SU-DHL-6 (cell line): ENCODE data around the gene FAT1.

Experiments
- H2AFZ ChIP-seq: fragments of 200-600 bp; sonication (generic); 2 replicates; pipeline ENCODE4 v1.6.1; 2014; ENCODE audit warnings: low read depth, mild to moderate bottlenecking, moderate library complexity, mixed read lengths, antibody characterized with exemption, low read length; ENCODE audit not compliant: severe bottlenecking
- H3F3A ChIP-seq: fragments of 200-600 bp; shearing (Covaris generic); 2 replicates; pipeline ENCODE4 v1.6.0; 2016; ENCODE audit warnings: antibody characterized with exemption, mild to moderate bottlenecking; ENCODE audit not compliant: insufficient read depth
- H3K27ac ChIP-seq: fragments of 200-600 bp; sonication (generic); 2 replicates; pipeline ENCODE4 v1.5.1; 2016; ENCODE audit warnings: low read depth, mild to moderate bottlenecking, low read length, moderate library complexity, mixed read lengths
- H3K27me3 ChIP-seq: fragments of 200-600 bp; sonication (generic), shearing (Covaris generic); 2 replicates; pipeline ENCODE4 v1.6.0; 2014; ENCODE audit warnings: mild to moderate bottlenecking, low read length
- H3K36me3 ChIP-seq: fragments of 200-600 bp; sonication (generic); 2 replicates; pipeline ENCODE4 v1.6.1; 2014; ENCODE audit warnings: mild to moderate bottlenecking, low read length, mixed read lengths
- H3K4me2 ChIP-seq: fragments of 300-600, 200-600 bp; shearing (Covaris generic), sonication (generic); 2 replicates; pipeline ENCODE4 v1.6.0; 2014; ENCODE audit warnings: low read length, low read depth, mild to moderate bottlenecking; ENCODE audit not compliant: poor library complexity, severe bottlenecking
- H3K4me3 ChIP-seq: fragments of 200-600 bp; sonication (generic); 2 replicates; pipeline ENCODE4 v1.5.1; 2014; ENCODE audit warnings: antibody characterized with exemption, low read length, mild to moderate bottlenecking, mixed read lengths; ENCODE audit not compliant: insufficient read depth, poor library complexity, severe bottlenecking
- H3K79me2 ChIP-seq: fragments of 200-600 bp; sonication (generic); 2 replicates; pipeline ENCODE4 v1.6.1; 2014; ENCODE audit warnings: mild to moderate bottlenecking, low read length, moderate library complexity; ENCODE audit not compliant: insufficient read depth
- H3K9ac ChIP-seq: fragments of 200-600 bp; sonication (generic); 2 replicates; pipeline ENCODE4 v1.7.0; 2014; ENCODE audit warnings: mild to moderate bottlenecking, low read length
- H3K9me2 ChIP-seq: fragments of 200-600 bp; sonication (generic); replicated peaks from 2 replicates; pipeline ENCODE4 v1.6.1; 2014; ENCODE audit warnings: low read length; ENCODE audit not compliant: insufficient read depth
- H3K9me3 ChIP-seq: fragments of 200-600 bp; sonication (generic); 2 replicates; pipeline ENCODE4 v1.6.1; 2014; ENCODE audit warnings: low read length, mixed read lengths; ENCODE audit not compliant: insufficient read depth
- H4K20me1 ChIP-seq: fragments of 200-600 bp; sonication (generic); 2 replicates; pipeline ENCODE4 v1.6.1; 2014; ENCODE audit warnings: low read depth, mild to moderate bottlenecking, antibody characterized with exemption, low read length, moderate library complexity, mixed read lengths
- EZH2phosphoT487 ChIP-seq: fragments of 200-600 bp; sonication (generic), shearing (Covaris generic); conservative IDR thresholded peaks from 2 replicates; pipeline ENCODE4 v1.6.1; 2018; ENCODE audit warnings: mild to moderate bottlenecking, antibody characterized with exemption, low read length, moderate library complexity, mixed read lengths
- TF ChIP-seq, protein P1 (sequence below): fragments of 200-600 bp; sonication (generic); IDR thresholded peaks from one replicate; pipeline ENCODE4 v1.5.1; 2017; ENCODE audit warnings: antibody characterized with exemption, mild to moderate bottlenecking, low read length, moderate library complexity; ENCODE audit not compliant: insufficient read depth, poor library complexity, severe bottlenecking

The FAT1 gene

DNA sequence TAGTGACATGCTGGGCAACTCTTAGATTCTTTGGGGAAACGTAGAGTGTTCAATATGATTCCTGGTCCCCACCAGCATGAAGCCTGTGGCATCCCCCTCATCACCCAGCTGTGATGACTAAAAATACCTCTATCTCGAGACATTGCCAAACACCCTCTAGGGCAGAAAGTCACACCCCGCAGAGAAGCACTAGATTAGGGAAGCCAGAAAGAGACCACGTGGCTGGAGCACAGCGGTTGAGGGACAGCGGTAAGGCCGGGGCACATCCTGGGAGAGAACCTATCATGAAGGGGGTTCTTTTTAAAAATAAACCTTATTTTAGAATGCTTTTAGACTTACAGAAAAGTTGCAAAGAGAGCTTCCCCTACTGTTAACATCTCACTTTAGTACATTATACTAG is 11.0 kb downstream of the FAT1 start:
- Histone ChIP-seq H3F3A (no peaks in the 10 kb centered on the region), H3K9me2 (no peaks in the 10 kb centered on the region), H3K27ac (no peak overlapping the region), H3K27me3 (no peaks in the 10 kb centered on the region), H3K4me3 (no peak overlapping the region), H3K79me2 (no peaks in the 10 kb centered on the region), H4K20me1 (no peaks in the 10 kb centered on the region), H3K9ac (no peak overlapping the region), H3K4me2 (no peak overlapping the region), H3K36me3 (no peaks in the 10 kb centered on the region), H3K9me3 (no peaks in the 10 kb centered on the region; the same call in 1 of the 2 replicates), H2AFZ (no peak overlapping the region)
- TF ChIP-seq EZH2phosphoT487, result no peak
- TF ChIP-seq, protein P1, sequence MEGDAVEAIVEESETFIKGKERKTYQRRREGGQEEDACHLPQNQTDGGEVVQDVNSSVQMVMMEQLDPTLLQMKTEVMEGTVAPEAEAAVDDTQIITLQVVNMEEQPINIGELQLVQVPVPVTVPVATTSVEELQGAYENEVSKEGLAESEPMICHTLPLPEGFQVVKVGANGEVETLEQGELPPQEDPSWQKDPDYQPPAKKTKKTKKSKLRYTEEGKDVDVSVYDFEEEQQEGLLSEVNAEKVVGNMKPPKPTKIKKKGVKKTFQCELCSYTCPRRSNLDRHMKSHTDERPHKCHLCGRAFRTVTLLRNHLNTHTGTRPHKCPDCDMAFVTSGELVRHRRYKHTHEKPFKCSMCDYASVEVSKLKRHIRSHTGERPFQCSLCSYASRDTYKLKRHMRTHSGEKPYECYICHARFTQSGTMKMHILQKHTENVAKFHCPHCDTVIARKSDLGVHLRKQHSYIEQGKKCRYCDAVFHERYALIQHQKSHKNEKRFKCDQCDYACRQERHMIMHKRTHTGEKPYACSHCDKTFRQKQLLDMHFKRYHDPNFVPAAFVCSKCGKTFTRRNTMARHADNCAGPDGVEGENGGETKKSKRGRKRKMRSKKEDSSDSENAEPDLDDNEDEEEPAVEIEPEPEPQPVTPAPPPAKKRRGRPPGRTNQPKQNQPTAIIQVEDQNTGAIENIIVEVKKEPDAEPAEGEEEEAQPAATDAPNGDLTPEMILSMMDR, result no peak

GRCh38 chr4:186710521-186711119 is 13.0 kb downstream of the FAT1 start:
- no peaks in the 10 kb centered on the region for H3K9me3 ChIP-seq
- H4K20me1 ChIP-seq, result no peaks in the 10 kb centered on the region
- H3K4me3 ChIP-seq, result no peak overlapping the region
- H2AFZ ChIP-seq, result no peak overlapping the region
- H3K9me2 ChIP-seq, result no peaks in the 10 kb centered on the region
- no peaks in the 10 kb centered on the region for H3K79me2 ChIP-seq
- H3K36me3 ChIP-seq, result no peaks in the 10 kb centered on the region
- no peaks in the 10 kb centered on the region for H3F3A ChIP-seq
- no peak overlapping the region for H3K4me2 ChIP-seq
- H3K9ac ChIP-seq, result no peak overlapping the region
- H3K27ac ChIP-seq, result no peak overlapping the region
- no peaks in the 10 kb centered on the region for H3K27me3 ChIP-seq
- TF ChIP-seq, protein P1, result no peak
- no peak for TF ChIP-seq EZH2phosphoT487

GRCh38 chr4:186709517-186709916 is 14.1 kb downstream of the FAT1 start:
- no peak overlapping the region for H3K4me3 ChIP-seq
- H3K9me3 ChIP-seq, result no peaks in the 10 kb centered on the region
- no peak overlapping the region for H3K9ac ChIP-seq
- H3K4me2 ChIP-seq, result no peak overlapping the region
- H2AFZ ChIP-seq, result no peak overlapping the region
- H3K27me3 ChIP-seq, result no peaks in the 10 kb centered on the region
- H3K27ac ChIP-seq, result no peak overlapping the region
- H3K36me3 ChIP-seq, result no peaks in the 10 kb centered on the region
- H4K20me1 ChIP-seq, result no peaks in the 10 kb centered on the region
- no peak for TF ChIP-seq EZH2phosphoT487
- TF ChIP-seq, protein P1, result no peak
- no peaks in the 10 kb centered on the region for H3F3A ChIP-seq
- no peaks in the 10 kb centered on the region for H3K9me2 ChIP-seq
- H3K79me2 ChIP-seq, result no peaks in the 10 kb centered on the region
